Osteoblast (primary cell): ENCODE measurements around the gene LMCD1. TPM values are rescaled to one million over a fixed set of nuclear protein-coding genes. Genes with fewer than 3 reads are reported as not detected.

Source experiments
- DNase-seq: peaks from one replicate; pipeline ENCODE4 v3.0.0; 2011; ENCODE audit warnings: low spot score, mixed read lengths; ENCODE audit not compliant: insufficient read length; ENCODE audit errors: missing footprints
- H2AFZ ChIP-seq: 2 replicates; pipeline ENCODE4 v1.6.0; 2011; ENCODE audit warnings: mild to moderate bottlenecking, low read length
- H3K27ac ChIP-seq: 2 replicates; pipeline ENCODE4 v1.5.1; 2011; ENCODE audit warnings: mild to moderate bottlenecking, low read depth, low read length, moderate library complexity
- H3K27me3 ChIP-seq: 2 replicates; pipeline ENCODE4 v1.6.0; 2012; ENCODE audit warnings: mild to moderate bottlenecking, control low read depth, inconsistent platforms, low read length, moderate library complexity; ENCODE audit not compliant: insufficient read depth
- H3K36me3 ChIP-seq: 2 replicates; pipeline ENCODE4 v1.5.1; 2011; ENCODE audit warnings: mild to moderate bottlenecking, low read length, control low read depth, moderate library complexity; ENCODE audit not compliant: insufficient read depth
- H3K4me1 ChIP-seq: 2 replicates; pipeline ENCODE4 v1.5.1; 2011; ENCODE audit warnings: mild to moderate bottlenecking, low read length, control low read depth, moderate library complexity; ENCODE audit not compliant: insufficient read depth
- H3K4me2 ChIP-seq: 2 replicates; pipeline ENCODE4 v1.6.0; 2011; ENCODE audit warnings: mild to moderate bottlenecking, low read length; ENCODE audit not compliant: insufficient read depth
- H3K4me3 ChIP-seq: fragments of 200-600 bp; sonication (generic); 3 replicates; pipeline ENCODE4 v1.5.1; 2012; ENCODE audit warnings: mild to moderate bottlenecking, low read length, inconsistent platforms; ENCODE audit not compliant: insufficient read depth
- H3K79me2 ChIP-seq: 2 replicates; pipeline ENCODE4 v1.6.0; 2012; ENCODE audit warnings: mild to moderate bottlenecking, low read length, control low read depth, inconsistent platforms; ENCODE audit not compliant: insufficient read depth
- H3K9me3 ChIP-seq: 2 replicates; pipeline ENCODE4 v1.5.1; 2011; ENCODE audit warnings: low read depth, low read length, control low read depth
- H4K20me1 ChIP-seq: 2 replicates; pipeline ENCODE4 v1.6.0; 2012; ENCODE audit warnings: mild to moderate bottlenecking, low read length, control low read depth; ENCODE audit not compliant: insufficient read depth
- CTCF ChIP-seq: IDR thresholded peaks from 2 replicates; pipeline ENCODE4 v1.5.1; 2011; ENCODE audit warnings: mild to moderate bottlenecking, low read depth, low read length, moderate library complexity; ENCODE audit errors: extremely low read depth
- total RNA-seq: library from RNA; depleted of rRNA; stranded (reverse); fragments of >200 nt; gene quantifications from 2 replicates; pipeline ENCODE4 v1.2.3, GENCODE V29; 2012

The LMCD1 gene
- total RNA-seq, 1 donor = 294 TPM

GRCh38 chr3:8519774-8520448, 18.3 kb downstream of the LMCD1 start:
- no peak overlapping the region for H3K4me2 ChIP-seq
- no peaks in the 10 kb centered on the region for H3K9me3 ChIP-seq
- no peaks in the 10 kb centered on the region for H4K20me1 ChIP-seq
- no peak for TF ChIP-seq CTCF
- peaks cover 31% of the 10 kb centered on the region for H3K79me2 ChIP-seq
- H3K4me3 ChIP-seq = no peak overlapping the region
- DNase-seq = no peak
- H3K36me3 ChIP-seq = peaks cover 49% of the 10 kb centered on the region
- H3K27me3 ChIP-seq = no peaks in the 10 kb centered on the region
- no peak overlapping the region for H2AFZ ChIP-seq
- H3K27ac ChIP-seq = peak overlapping the region; percentile 21
- H3K4me1 ChIP-seq = peaks cover 47% of the 10 kb centered on the region

- Histone ChIP-seq H3K27me3 (no peaks in the 10 kb centered on the region), H3K79me2 (peaks cover 26% of the 10 kb centered on the region), H3K4me3 (no peak overlapping the region), H3K36me3 (peaks cover 44% of the 10 kb centered on the region), H3K9me3 (no peaks in the 10 kb centered on the region), H2AFZ (no peak overlapping the region), H3K4me1 (peaks cover 54% of the 10 kb centered on the region), H4K20me1 (no peaks in the 10 kb centered on the region), H3K4me2 (no peak overlapping the region), H3K27ac (no peak overlapping the region)
- DNase-seq = no peak
- TF ChIP-seq CTCF = no peak
These were observed 19.3 kb downstream of the LMCD1 start for GRCh38 chr3:8520816-8521403.

- H4K20me1 ChIP-seq = no peaks in the 10 kb centered on the region
- peaks cover 36% of the 10 kb centered on the region for H3K36me3 ChIP-seq
- no peak for TF ChIP-seq CTCF
- H3K9me3 ChIP-seq = no peaks in the 10 kb centered on the region
- H3K4me1 ChIP-seq = peaks cover 40% of the 10 kb centered on the region
- H2AFZ ChIP-seq = no peak overlapping the region
- H3K27me3 ChIP-seq = no peaks in the 10 kb centered on the region
- H3K27ac ChIP-seq = no peak overlapping the region
- H3K79me2 ChIP-seq = peaks cover 30% of the 10 kb centered on the region
- no peak overlapping the region for H3K4me3 ChIP-seq
- no peak for DNase-seq
- no peak overlapping the region for H3K4me2 ChIP-seq
These were observed 21.4 kb downstream of the LMCD1 start for GRCh38 chr3:8523041-8523440.

- no peak overlapping the region for H3K27ac ChIP-seq
- H3K9me3 ChIP-seq = no peaks in the 10 kb centered on the region
- no peak overlapping the region for H3K4me3 ChIP-seq
- H3K79me2 ChIP-seq = peaks cover 30% of the 10 kb centered on the region
- H3K36me3 ChIP-seq = peaks cover 44% of the 10 kb centered on the region
- no peak for TF ChIP-seq CTCF
- H2AFZ ChIP-seq = no peak overlapping the region
- H3K27me3 ChIP-seq = no peaks in the 10 kb centered on the region
- DNase-seq = no peak
- peaks cover 40% of the 10 kb centered on the region for H3K4me1 ChIP-seq
- no peaks in the 10 kb centered on the region for H4K20me1 ChIP-seq
- peak overlapping the region; percentile 20 for H3K4me2 ChIP-seq
These were observed 22.6 kb downstream of the LMCD1 start for GRCh38 chr3:8524249-8524648.
